IMR-90 (cell line): Measurements from ENCODE around the gene AHNAK.

ENCODE experiments used
- CEBPB ChIP-seq: IDR thresholded peaks from 2 replicates; pipeline ENCODE4 v1.6.1; 2012; ENCODE audit warnings: low read depth, low read length, improper control_type of control experiment
- MXI1 ChIP-seq: IDR thresholded peaks from 2 replicates; pipeline ENCODE4 v1.6.1; 2012; ENCODE audit warnings: low read depth, mild to moderate bottlenecking, low read length, moderate library complexity, borderline replicate concordance
- POLR2A ChIP-seq: IDR thresholded peaks from 2 replicates; pipeline ENCODE4 v1.6.1; 2012; ENCODE audit warnings: mild to moderate bottlenecking, low read depth, low read length
- RAD21 ChIP-seq: IDR thresholded peaks from 2 replicates; pipeline ENCODE4 v1.6.1; 2012; ENCODE audit warnings: low read length, improper control_type of control experiment
- RFX5 ChIP-seq: IDR thresholded peaks from 2 replicates; pipeline ENCODE4 v1.8.0; 2012; ENCODE audit warnings: low read depth, mild to moderate bottlenecking, low read length, moderate library complexity
- SMC3 ChIP-seq: fragments of 150-350 bp; IDR thresholded peaks from 2 replicates; pipeline ENCODE4 v1.6.1; 2016; ENCODE audit warnings: low read depth, mild to moderate bottlenecking, antibody characterized with exemption, low read length, moderate library complexity
- TF ChIP-seq, protein P1 (sequence below): conservative IDR thresholded peaks from 2 replicates; pipeline ENCODE4 v1.5.1; 2012; ENCODE audit warnings: mild to moderate bottlenecking, low read depth, low read length, improper control_type of control experiment
- TF ChIP-seq, protein P2 (sequence below): fragments of 150-350 bp; IDR thresholded peaks from 2 replicates; pipeline ENCODE4 v1.6.1; 2017; ENCODE audit warnings: mild to moderate bottlenecking, antibody characterized with exemption, low read length, low read depth

DNA sequence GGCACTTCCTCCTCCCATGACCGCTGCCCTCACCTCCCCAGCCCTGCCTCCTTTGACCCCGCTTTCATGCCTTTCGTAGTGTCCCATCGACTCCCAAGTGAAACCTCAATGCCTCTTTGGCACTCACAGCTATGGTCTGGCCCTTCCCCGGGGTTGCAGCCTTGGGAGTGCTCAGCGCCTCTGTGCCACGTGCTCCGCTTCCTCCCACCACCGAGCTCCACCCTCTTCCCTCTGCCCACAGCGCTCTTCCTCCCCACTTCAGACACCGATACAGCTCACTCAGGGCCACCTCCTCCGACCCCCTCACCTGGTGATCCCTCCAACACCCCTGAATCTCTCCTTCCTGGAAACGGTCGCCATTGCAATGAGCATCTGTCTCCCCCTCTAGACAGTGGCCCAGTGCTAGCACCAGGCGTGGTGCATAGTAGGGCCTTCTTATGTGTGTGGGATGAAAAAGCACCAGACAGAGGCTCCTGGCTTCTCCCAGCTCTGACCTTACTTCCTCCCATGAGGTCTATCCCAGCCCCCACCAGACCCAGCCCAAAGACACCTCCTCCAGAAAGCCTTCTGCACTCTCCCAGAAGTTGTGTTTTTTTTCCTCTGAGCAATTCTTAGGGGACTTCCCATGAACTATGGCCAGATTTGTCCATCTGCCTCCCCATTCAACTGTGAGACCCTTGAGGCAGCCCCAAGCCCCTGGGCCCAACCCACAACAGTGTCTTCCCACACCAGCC, 144.2 kb downstream of the AHNAK start:
- TF ChIP-seq, protein P1, sequence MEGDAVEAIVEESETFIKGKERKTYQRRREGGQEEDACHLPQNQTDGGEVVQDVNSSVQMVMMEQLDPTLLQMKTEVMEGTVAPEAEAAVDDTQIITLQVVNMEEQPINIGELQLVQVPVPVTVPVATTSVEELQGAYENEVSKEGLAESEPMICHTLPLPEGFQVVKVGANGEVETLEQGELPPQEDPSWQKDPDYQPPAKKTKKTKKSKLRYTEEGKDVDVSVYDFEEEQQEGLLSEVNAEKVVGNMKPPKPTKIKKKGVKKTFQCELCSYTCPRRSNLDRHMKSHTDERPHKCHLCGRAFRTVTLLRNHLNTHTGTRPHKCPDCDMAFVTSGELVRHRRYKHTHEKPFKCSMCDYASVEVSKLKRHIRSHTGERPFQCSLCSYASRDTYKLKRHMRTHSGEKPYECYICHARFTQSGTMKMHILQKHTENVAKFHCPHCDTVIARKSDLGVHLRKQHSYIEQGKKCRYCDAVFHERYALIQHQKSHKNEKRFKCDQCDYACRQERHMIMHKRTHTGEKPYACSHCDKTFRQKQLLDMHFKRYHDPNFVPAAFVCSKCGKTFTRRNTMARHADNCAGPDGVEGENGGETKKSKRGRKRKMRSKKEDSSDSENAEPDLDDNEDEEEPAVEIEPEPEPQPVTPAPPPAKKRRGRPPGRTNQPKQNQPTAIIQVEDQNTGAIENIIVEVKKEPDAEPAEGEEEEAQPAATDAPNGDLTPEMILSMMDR = no peak
- no peak for TF ChIP-seq RAD21
- TF ChIP-seq MXI1 = no peak
- TF ChIP-seq, protein P2, sequence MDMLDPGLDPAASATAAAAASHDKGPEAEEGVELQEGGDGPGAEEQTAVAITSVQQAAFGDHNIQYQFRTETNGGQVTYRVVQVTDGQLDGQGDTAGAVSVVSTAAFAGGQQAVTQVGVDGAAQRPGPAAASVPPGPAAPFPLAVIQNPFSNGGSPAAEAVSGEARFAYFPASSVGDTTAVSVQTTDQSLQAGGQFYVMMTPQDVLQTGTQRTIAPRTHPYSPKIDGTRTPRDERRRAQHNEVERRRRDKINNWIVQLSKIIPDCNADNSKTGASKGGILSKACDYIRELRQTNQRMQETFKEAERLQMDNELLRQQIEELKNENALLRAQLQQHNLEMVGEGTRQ = no peak
- TF ChIP-seq POLR2A = no peak
- no peak for TF ChIP-seq CEBPB
- TF ChIP-seq SMC3 = no peak
- TF ChIP-seq RFX5 = no peak
